GM12865 (cell line): ENCODE results near the gene CD34.
"Not testable (repeated sequence)": the region's sequence is repeated elsewhere in the genome, so short reads cannot be mapped to it uniquely, and the experiment has no call there.

Experiments used
- DNase-seq: peaks from one replicate; pipeline ENCODE4 v3.0.0; 2010; ENCODE audit warnings: low read depth
- H3K4me3 ChIP-seq: 2 replicates; pipeline ENCODE4 v1.5.1; 2011; ENCODE audit warnings: mild to moderate bottlenecking, low read depth, low read length, control low read depth
- TF ChIP-seq, protein P1 (sequence below): IDR thresholded peaks from 2 replicates; pipeline ENCODE4 v1.5.1; 2011; ENCODE audit warnings: low read length, control low read depth, low read depth, inconsistent platforms; ENCODE audit not compliant: insufficient read depth; ENCODE audit errors: missing control alignments

Gene CD34

DNA sequence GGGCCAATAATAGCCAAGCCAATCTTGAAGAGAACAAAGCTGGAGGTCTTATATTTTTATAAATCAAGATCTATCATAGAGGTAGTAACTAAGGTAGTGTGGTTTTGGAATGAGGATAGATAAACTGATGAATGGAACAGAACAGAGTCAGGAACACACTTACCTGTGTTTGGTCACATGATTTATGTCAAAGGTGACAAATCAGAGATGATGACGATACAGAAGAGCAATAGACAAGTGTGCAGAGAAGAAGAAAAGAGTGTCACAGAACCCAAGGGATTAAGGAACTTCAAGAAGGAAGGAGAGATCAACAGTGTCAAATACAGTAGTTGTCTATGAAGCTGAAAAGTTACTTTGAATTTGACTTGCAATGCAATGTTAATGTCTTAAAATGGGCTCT is 16.1 kb upstream of the CD34 start:
- TF ChIP-seq, protein P1, sequence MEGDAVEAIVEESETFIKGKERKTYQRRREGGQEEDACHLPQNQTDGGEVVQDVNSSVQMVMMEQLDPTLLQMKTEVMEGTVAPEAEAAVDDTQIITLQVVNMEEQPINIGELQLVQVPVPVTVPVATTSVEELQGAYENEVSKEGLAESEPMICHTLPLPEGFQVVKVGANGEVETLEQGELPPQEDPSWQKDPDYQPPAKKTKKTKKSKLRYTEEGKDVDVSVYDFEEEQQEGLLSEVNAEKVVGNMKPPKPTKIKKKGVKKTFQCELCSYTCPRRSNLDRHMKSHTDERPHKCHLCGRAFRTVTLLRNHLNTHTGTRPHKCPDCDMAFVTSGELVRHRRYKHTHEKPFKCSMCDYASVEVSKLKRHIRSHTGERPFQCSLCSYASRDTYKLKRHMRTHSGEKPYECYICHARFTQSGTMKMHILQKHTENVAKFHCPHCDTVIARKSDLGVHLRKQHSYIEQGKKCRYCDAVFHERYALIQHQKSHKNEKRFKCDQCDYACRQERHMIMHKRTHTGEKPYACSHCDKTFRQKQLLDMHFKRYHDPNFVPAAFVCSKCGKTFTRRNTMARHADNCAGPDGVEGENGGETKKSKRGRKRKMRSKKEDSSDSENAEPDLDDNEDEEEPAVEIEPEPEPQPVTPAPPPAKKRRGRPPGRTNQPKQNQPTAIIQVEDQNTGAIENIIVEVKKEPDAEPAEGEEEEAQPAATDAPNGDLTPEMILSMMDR = no peak
- DNase-seq = no peak
- no peak overlapping the region for H3K4me3 ChIP-seq

GRCh38 chr1:207925969-207926368 is 15.0 kb upstream of the CD34 start:
- H3K4me3 ChIP-seq, DNase-seq: not testable (repeated sequence)

DNA sequence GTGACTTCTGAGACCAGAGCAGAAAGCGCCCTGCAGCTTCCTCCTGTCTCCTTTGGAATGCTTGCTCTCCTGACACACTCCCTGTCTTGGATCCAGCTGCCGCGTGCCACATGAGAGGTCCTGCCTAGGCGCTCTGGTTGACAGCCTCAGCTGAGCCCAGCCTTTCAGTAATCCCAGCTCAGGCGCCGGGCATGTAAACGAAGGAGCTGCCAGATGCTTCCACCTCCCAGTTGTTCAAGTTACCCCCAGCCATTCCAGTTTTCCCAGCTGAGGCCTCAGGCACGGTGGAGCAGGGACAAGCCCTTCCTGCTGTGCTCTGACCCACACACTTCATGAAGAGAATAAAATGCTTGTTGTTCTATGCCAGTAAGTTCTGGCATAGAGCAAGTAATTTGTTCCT is 14.3 kb upstream of the CD34 start:
- no peak for DNase-seq
- TF ChIP-seq, protein P1 = no peak
- no peak overlapping the region for H3K4me3 ChIP-seq

GRCh38 chr1:207923561-207923960 is 12.6 kb upstream of the CD34 start:
- DNase-seq = no peak
- TF ChIP-seq, protein P1 = no peak
- H3K4me3 ChIP-seq = no peak overlapping the region

GRCh38 chr1:207923121-207923520 is 12.2 kb upstream of the CD34 start:
- no peak overlapping the region for H3K4me3 ChIP-seq
- TF ChIP-seq, protein P1 = no peak
- no peak for DNase-seq

- no peak overlapping the region for H3K4me3 ChIP-seq
- TF ChIP-seq, protein P1 = no peak
- no peak for DNase-seq
Measured at GRCh38 chr1:207922554-207922953, 11.6 kb upstream of the CD34 start.

- no peak for DNase-seq
- TF ChIP-seq, protein P1 = no peak
- H3K4me3 ChIP-seq = no peak overlapping the region
Measured at GRCh38 chr1:207921321-207921720, 10.4 kb upstream of the CD34 start.
